HG03060 (cell line): ENCODE data around the gene KASH5.

ENCODE experiments used
- ATAC-seq: cut with Tn5 transposase; IDR thresholded peaks from one replicate; pipeline ENCODE4 v1.9.1; 2021; ENCODE audit warnings: low read depth, moderate number of reproducible peaks; ENCODE audit not compliant: unreplicated experiment

The KASH5 gene

DNA sequence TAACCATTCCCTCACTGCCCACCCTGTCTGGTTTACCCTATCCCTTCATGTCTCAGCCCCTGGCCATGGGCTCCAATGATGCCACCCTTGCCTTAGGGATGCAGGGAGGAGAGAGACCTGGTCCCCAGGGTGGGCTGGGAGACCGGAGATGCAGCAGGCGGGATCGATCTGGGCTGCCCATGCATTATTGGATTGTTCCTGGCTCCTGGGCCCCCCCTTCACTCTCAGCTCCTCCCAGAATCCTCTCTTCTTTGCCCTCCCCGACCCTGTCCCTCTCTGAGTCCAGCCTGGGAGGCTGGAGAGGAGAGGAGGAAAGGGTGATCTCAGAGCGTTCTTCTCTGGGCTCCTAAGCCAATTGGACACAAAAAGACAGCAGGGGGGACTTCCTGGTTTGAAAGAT lies 5.8 kb downstream of the KASH5 start:
- ATAC-seq, result no peak

GRCh38 chr19:49395581-49396407 lies 7.7 kb downstream of the KASH5 start:
- no peak for ATAC-seq

DNA sequence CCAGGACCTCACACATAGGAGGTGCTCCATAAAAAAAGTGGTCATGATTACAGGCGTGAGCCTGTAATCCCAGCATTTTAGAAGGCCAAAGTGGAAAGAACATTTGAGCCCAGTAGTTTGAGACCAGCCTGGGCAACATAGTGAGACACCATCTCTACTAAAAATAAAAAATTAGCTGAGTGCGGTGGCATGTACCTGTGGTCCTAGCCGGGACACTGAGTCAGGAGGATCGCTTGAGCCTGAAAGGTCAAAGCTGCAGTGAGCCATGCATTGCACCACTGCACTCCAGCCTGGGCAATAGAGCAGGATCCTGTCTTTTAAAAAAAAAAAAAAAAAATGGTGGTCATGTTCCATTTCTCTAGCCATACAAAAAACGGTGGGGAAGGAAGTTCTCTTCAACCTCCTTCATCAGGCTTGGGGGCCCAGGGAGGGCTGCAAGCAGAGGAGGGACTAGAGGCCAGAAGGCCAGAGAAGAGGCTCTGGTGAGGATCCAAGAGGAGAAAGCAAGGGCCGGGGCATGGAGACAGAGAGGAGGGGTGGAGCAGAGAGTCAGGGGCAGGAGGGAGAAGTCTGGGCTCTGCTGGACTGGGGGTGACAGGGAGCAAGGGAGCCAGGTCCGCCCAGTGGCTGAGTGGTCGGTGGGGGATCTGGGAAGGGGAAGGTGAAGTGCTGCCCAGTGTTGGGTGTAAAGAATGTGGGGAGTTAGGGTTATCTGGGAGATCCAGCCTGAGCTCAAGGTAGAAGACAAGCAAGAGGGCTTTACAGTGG lies 8.9 kb downstream of the KASH5 start:
- no peak for ATAC-seq

DNA sequence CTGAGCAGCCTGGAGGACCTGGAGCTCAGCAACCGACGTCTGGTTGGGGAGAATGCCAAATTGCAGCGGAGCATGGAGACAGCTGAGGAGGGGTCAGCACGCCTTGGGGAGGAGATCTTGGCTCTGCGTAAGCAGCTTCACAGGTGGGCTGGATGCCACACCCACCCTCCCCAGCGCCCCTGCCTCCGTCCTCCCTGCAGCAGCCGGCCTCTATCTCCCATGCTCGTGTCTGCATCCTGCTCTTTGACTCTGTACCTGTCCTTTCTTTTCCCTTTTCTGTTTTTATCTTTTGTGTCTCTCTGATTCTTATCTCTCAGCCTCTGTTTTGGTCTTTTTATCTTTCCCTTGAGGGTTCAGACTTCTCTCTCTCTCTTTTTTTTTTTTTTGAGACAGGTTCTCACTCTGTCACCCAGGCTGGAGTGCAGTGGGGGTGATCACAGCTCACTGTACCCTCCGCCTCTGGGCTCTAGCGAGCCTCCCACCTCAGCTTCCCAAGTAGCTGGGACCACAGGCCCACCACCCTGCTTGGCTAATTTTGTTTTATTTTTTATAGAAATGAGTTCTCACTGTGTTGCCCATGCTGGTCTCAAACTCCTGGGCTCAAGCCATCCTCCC lies 10.1 kb downstream of the KASH5 start:
- no peak for ATAC-seq

GRCh38 chr19:49398931-49399330 lies 10.9 kb downstream of the KASH5 start:
- ATAC-seq, result no peak

GRCh38 chr19:49400029-49400428 lies 12.0 kb downstream of the KASH5 start:
- no peak for ATAC-seq

- ATAC-seq, result no peak
Observed at GRCh38 chr19:49403404-49404187, 15.5 kb downstream of the KASH5 start.

GRCh38 chr19:49407079-49407478 lies 19.0 kb downstream of the KASH5 start:
- no peak for ATAC-seq

DNA sequence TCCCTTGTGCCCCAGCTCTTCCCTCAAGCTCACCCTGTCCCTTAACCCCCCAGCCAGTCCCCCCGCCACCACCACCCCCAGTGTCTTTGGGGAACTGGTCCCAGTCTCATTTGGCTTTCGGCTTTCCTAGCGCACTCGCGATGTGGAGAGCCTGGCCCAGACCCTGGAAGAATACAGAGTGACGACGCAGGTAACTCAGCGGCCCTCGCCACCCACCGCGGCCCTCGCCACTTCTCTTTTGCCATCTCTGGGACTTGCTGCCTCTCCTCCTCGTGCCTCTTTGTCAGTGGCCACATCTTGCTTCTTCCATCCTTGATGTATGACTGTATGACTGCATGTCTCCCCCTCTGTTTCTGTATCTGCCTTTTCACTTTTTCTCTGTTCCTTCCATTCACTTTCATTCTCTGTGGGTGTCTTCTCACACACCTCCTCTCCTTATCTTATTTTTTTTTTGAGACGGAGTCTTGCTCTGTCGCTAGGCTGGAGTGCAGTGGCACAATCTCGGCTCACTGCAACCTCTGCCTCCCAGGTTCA lies 19.5 kb downstream of the KASH5 start:
- ATAC-seq, result no peak

- ATAC-seq, result no peak
Observed at GRCh38 chr19:49408816-49409440, 20.9 kb downstream of the KASH5 start.

GRCh38 chr19:49409441-49410029 lies 21.5 kb downstream of the KASH5 start:
- ATAC-seq, result no peak

- no peak for ATAC-seq
Observed at GRCh38 chr19:49411681-49412326, 23.8 kb downstream of the KASH5 start.

- no peak for ATAC-seq
Observed at GRCh38 chr19:49413348-49413747, 25.3 kb downstream of the KASH5 start.

DNA sequence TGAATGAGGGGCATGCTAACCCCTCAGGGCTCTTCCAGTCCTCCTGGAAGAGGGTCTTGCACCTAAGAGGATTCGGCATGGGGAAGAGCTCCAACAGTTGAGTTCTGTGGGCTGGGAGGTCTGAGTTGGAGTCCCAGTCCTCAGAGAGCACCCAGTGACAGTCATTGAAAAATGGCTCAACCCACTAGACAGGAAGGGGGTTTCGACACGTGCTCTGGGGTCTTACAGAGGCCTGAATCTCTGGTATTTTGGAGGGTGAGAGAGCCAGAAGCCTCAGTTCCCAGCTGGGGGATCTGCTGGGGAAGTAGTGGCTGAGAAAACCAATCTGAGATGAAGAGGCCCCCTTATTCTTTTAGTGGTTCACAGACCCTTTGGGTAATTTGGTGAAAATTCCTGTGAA lies 26.2 kb downstream of the KASH5 start:
- ATAC-seq, result no peak

- no peak for ATAC-seq
Observed at GRCh38 chr19:49415102-49415809, 27.2 kb downstream of the KASH5 start.

DNA sequence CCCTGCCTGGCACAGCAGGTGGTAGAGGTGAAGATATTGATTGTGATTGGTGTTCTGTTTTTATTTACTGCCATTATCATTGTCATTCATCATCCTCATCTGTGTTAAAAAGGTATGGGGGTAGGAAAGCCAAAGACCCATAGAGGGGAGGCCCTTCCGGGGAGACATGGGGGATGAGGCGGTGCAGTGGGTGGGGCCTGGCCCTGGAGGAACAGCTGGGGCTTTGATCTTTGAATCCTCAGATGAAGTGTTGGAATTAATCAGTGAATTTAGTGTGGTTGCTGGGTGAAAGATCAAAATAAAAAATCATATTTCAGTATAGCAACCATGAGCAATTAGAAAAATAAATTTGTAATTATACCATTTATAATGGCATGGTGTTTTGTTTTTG lies 27.8 kb downstream of the KASH5 start:
- ATAC-seq, result no peak

GRCh38 chr19:49417088-49417487 lies 29.0 kb downstream of the KASH5 start:
- no peak for ATAC-seq

- no peak for ATAC-seq
Observed at GRCh38 chr19:49418511-49418910, 30.5 kb downstream of the KASH5 start.

DNA sequence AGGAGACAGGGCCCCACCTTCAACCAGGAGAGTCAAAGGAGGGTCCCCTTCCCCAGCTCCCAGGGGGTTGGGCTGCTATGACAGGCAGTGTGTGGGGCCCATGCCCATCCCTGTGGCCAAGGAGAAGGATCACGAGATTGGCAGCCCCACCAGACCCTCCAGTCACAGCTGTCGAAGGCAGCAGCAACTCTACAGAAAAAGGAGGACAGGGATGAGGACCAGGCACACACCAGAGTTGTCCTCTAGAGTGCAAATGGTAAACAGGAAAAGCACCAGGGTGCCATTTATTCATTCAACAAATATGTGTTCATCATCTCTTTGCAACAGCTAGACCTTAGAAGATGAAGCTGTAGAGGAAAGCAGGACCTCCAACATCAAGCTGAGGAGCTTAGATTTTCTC lies 31.1 kb downstream of the KASH5 start:
- no peak for ATAC-seq
